ENCODE data around the gene PLA2G2E.

- TF ChIP-seq CTCF (IDR thresholded peaks at IDR 0.05) (no peak), POLR2A (IDR thresholded peaks at IDR 0.05) (no peak)
Measured at GRCh38 chr1:19945914-19946313, 22.5 kb upstream of the PLA2G2E start.

Data from Peyer's patch (tissue), 4 donors.